Astrocyte of the cerebellum (primary cell): ENCODE data around the gene MIA2.
"Not testable (repeated sequence)": the region's sequence is repeated elsewhere in the genome, so short reads cannot be mapped to it uniquely, and the experiment has no call there.

Source experiments
- DNase-seq: peaks from one replicate; pipeline ENCODE4 v3.0.0-alpha.2; 2011; ENCODE audit warnings: low read depth
- H3K4me3 ChIP-seq: 2 replicates; pipeline ENCODE4 v1.5.1; 2011; ENCODE audit warnings: mild to moderate bottlenecking, low read depth, low read length, moderate library complexity
- CTCF ChIP-seq: IDR thresholded peaks from 2 replicates; pipeline ENCODE4 v1.5.1; 2012; ENCODE audit warnings: low read length, low read depth, moderate library complexity, mild to moderate bottlenecking; ENCODE audit errors: missing control alignments
- in situ Hi-C: cut with HindIII; loops from 2 replicates; pipeline ENCODE4 v1.10.0; 2017; ENCODE audit warnings: low sequenced_read_pairs

The MIA2 gene

GRCh38 chr14:39203659-39204606 is 29.8 kb upstream of the MIA2 start:
- TF ChIP-seq CTCF: no peak
- H3K4me3 ChIP-seq: no peak overlapping the region
- in situ Hi-C loops: no loop called here
- DNase-seq: no peak

GRCh38 chr14:39207430-39207829 is 26.3 kb upstream of the MIA2 start:
- in situ Hi-C loops, DNase-seq, H3K4me3 ChIP-seq: not testable (repeated sequence)

GRCh38 chr14:39211109-39211741 is 22.5 kb upstream of the MIA2 start:
- H3K4me3 ChIP-seq: no peak overlapping the region
- in situ Hi-C loops: no loop called here
- DNase-seq: no peak
- TF ChIP-seq CTCF: no peak

- in situ Hi-C loops: no loop called here
Measured at GRCh38 chr14:39212034-39212433, 21.7 kb upstream of the MIA2 start.

DNA sequence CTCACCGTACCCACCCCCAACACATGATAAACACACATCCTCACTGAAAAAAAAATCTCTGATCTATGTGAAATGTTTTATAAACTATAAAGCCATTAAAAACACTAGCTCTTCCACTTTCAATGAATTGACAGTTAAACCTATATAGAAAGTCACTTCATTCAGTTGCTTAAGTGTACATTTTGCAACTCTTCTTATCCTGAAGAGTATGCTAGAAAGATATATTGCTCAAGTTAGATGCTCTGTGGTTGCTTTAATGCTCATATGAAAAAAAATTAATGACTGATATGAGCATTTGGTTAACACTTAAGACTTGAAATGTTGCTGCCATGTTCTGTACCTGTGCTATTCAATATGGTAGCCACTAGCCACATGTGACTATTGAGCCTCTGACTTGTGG is 21.0 kb upstream of the MIA2 start:
- DNase-seq: no peak
- in situ Hi-C loops: no loop called here
- TF ChIP-seq CTCF: no peak
- H3K4me3 ChIP-seq: no peak overlapping the region

More at GRCh38 chr14:39212034-39212433, 21.7 kb upstream of the MIA2 start:
- no peak overlapping the region for H3K4me3 ChIP-seq
- no peak for TF ChIP-seq CTCF
- no peak for DNase-seq

- H3K4me3 ChIP-seq: no peak overlapping the region
- DNase-seq: no peak
- in situ Hi-C loops: no loop called here
- no peak for TF ChIP-seq CTCF
Measured at GRCh38 chr14:39217214-39217879, 16.4 kb upstream of the MIA2 start.
